Testis (tissue), 2 donors: ENCODE results near the gene KRTAP1-4.

Experiments
- POLR2A ChIP-seq: fragments of 450-650 bp; IDR thresholded peaks from one replicate; pipeline ENCODE4 v1.6.1; 2017; ENCODE audit warnings: antibody characterized with exemption, mild to moderate bottlenecking, moderate library complexity
- TF ChIP-seq, protein P1 (sequence below), 3 experiments: fragments of 450-650 bp in 2 of 3; fragments of 200-600 bp in 1 of 3; sonication (generic) in 1 of 3; IDR thresholded peaks; one replicate each; pipeline ENCODE4 v1.5.1; 2016 to 2019; ENCODE audit warnings: antibody characterized with exemption in 3 of 3, mild to moderate bottlenecking in 2 of 3, moderate library complexity in 1 of 3

DNA sequence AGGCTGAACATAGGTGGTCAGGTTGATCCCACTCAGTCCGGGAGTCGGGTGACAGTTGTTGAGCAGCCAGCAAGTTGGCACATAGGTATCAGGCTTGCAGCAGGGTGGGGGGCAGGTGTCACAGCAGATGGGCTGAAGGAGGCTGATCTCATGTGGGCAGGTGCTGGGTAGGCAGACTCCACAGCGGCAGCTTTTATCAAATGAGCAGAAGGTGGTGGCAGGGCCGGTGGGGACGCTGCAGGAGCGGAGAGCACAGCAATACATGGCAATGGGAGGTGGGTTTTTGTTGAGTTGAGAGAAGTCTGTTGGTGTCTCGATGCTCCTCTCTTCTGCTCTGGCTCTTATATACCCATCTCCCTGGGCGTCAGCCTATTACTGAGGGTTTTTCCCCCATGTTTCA lies 21.2 kb downstream of the KRTAP1-4 start, which contains the start of gene KRTAP3-1:
- TF ChIP-seq POLR2A: no peak
- TF ChIP-seq, protein P1, sequence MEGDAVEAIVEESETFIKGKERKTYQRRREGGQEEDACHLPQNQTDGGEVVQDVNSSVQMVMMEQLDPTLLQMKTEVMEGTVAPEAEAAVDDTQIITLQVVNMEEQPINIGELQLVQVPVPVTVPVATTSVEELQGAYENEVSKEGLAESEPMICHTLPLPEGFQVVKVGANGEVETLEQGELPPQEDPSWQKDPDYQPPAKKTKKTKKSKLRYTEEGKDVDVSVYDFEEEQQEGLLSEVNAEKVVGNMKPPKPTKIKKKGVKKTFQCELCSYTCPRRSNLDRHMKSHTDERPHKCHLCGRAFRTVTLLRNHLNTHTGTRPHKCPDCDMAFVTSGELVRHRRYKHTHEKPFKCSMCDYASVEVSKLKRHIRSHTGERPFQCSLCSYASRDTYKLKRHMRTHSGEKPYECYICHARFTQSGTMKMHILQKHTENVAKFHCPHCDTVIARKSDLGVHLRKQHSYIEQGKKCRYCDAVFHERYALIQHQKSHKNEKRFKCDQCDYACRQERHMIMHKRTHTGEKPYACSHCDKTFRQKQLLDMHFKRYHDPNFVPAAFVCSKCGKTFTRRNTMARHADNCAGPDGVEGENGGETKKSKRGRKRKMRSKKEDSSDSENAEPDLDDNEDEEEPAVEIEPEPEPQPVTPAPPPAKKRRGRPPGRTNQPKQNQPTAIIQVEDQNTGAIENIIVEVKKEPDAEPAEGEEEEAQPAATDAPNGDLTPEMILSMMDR (IDR thresholded peaks at IDR 0.05): no peak
